CD4-positive, alpha-beta T cell treated with Interleukin-15 for 1 hour (primary cell): ENCODE measurements around the gene C1QTNF8.

ENCODE experiments used
- DNase-seq: peaks from one replicate; pipeline ENCODE4 v3.0.0-alpha.2; 2020

Gene C1QTNF8

DNA sequence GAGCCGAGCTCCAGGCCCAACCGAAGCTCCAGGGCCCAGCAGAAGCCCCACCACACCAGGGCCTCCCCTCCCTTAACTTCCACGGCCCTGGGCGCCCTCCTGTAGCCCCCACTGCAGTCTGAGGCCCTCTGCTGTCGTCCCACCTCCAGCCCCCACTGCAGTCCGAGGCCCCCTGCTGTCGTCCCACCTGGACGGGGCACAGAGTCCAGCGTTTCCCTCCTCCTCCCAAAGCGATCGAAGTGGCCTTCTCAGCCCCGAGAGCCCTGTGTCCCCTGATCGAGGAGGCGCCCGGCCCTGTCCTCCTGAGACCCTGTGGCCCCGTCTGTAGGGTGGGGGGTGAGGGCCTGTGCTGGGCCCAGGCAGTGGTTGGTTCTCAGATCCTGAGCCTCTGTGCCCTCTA lies 31.1 kb upstream of the C1QTNF8 start:
- no peak for DNase-seq

DNA sequence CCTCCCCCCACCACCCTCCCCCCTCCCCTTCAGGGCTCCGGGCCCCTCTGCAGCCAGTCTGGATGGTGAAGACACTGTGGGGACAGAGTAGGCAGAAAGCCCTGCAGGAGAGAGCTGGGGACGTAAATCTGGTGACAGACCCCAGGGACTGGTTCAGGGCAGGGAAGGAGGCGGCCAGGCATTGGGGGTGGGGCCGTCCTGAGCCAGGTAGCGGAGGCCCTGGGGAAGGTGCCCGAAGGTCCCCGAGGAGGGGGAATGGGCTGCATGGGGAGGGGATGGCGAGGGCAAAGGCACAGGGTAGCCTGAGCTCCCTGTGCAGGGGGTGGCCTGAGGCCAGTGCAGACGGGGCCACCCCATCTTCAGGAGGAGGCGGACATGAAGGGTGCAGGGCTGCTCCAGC lies 30.5 kb upstream of the C1QTNF8 start:
- DNase-seq, result no peak

DNA sequence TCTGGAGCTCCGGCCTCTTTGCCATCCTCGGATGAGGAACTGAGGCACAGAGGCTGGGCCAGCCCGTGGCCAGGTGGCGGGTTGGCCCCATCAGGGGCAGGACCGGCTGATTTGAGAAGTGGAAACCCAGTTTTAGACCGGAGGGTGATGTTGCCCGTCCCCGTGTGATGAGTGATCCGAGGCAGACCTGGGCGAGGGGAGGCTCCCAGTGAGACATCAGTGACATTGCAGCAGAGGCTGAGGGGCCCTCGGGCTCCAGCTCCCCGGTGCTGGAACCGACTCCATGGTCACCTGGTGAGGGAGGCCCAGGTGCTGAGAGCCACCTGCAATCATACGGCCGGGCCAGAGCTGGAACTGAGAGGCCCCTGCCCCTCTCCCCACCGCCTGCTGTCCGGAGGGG lies 30.0 kb upstream of the C1QTNF8 start:
- no peak for DNase-seq

DNA sequence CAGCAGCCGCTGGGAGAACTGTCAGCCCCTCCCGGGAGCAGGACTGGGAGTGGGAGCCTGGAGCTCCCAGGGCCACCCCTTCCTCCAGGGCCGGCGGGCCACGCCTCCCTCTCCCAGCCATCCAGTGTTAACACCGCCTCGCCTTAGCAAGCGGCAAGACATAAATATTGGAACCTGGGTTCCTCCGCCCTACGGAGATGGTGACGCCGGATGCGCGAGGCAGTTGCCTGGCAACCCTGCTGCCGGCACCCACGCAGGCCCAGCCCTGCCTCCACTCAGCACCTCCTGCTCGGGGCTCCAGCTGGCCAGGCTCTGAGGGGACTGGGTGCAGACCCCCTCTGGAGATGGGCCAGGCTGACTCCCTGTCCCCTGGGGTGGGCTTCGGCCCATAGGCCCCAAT lies 29.4 kb upstream of the C1QTNF8 start:
- no peak for DNase-seq

DNA sequence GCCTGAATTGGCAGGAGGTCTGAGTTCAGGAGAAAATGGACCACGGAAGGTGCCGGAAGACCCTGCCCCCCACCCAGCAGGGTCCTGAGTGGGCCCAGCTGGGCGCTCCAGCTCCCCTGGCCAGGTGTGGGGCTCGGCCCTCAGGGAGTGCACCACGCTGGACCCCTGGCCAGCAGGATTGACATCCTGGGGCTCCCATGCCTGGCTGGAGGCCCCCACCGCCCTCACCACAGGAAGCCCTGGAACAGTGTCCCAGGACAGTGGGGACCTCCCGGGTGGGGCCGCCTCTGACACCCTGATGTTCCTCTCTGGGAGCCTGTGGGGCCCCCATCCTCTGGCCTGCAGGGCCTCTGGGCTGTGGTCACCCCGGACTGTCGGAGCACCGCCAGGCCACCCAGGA lies 28.8 kb upstream of the C1QTNF8 start:
- no peak for DNase-seq

- no peak for DNase-seq
These were observed 28.2 kb upstream of the C1QTNF8 start for GRCh38 chr16:1124291-1124690.

DNA sequence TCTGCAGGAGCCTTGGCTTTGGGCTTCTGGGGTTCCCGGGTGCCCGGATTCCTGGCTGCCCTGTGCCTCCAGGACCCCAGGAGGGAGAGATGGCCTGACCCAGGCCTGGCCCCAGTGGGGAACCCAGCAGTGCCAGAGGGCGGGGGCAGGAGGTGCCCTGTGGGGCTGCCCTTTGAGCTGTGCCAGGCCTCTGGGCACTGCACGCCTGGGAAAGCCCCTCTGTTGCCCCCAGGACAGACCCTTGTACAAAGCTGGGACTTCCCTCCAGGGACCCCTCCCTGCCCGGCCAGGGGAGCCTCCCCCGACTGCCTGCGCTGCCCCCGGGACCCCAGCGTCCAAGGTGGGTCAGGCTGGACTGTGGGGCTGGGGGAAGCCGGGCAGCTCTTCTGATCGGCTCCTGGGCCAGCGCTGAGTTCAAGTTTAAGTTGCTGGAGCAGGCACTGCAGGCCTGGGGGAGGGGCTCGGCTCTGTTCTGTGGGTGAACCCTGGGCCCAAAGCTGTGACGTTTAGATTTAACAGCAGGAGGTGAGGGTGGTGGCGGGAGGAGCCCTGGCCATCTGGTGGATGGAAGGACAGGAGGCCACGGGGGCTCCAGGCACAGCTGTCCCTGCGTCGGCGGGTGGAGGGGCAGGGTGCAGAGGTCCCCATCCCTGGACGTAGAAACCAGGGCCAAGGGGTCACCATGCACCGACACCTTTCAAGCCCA lies 27.6 kb upstream of the C1QTNF8 start:
- no peak for DNase-seq

GRCh38 chr16:1122398-1122765 lies 26.3 kb upstream of the C1QTNF8 start:
- DNase-seq, result no peak

GRCh38 chr16:1121601-1122397 lies 25.8 kb upstream of the C1QTNF8 start:
- no peak for DNase-seq

GRCh38 chr16:1121009-1121408 lies 25.0 kb upstream of the C1QTNF8 start:
- DNase-seq, result no peak

GRCh38 chr16:1120577-1120941 lies 24.5 kb upstream of the C1QTNF8 start:
- DNase-seq, result no peak

- no peak for DNase-seq
These were observed 23.9 kb upstream of the C1QTNF8 start for GRCh38 chr16:1119766-1120576.

- DNase-seq, result no peak
These were observed 23.1 kb upstream of the C1QTNF8 start for GRCh38 chr16:1119129-1119528.

- no peak for DNase-seq
These were observed 21.9 kb upstream of the C1QTNF8 start for GRCh38 chr16:1117926-1118325.

DNA sequence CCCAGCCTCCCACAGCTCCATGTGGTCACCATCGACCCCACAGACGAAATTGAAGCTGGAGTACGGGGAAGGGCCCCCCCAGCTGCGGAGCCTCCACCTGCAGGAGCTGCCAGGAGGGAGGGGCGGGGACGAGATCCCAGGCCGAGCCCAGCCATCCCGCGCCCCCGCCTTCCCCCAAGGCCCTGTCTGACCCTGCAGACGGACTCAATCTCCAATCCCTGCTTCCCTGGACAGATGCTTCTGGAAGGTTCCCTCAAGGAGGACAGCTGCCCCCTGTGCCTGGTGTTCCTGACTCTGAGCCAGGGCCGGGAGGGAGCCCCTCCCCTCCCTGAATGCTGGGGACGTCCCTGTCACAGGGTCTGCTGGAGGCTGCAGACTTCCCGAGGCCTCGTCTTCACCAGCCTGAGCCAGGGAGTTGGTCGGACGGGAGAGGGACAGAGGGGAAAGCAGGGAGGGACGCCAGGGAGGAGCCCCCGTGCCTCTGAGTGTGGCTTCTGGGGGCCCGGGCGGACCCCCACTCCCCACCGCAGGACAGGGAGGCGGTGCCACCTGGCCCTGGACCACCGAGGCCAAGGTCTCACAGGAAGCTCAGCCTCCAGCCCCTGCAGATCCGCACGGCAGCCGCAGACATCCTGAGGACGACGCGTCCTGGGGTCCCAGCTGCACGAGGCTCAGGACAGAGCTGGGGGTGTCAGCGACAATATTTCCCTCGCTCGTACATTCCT lies 21.3 kb upstream of the C1QTNF8 start:
- DNase-seq, result no peak

DNA sequence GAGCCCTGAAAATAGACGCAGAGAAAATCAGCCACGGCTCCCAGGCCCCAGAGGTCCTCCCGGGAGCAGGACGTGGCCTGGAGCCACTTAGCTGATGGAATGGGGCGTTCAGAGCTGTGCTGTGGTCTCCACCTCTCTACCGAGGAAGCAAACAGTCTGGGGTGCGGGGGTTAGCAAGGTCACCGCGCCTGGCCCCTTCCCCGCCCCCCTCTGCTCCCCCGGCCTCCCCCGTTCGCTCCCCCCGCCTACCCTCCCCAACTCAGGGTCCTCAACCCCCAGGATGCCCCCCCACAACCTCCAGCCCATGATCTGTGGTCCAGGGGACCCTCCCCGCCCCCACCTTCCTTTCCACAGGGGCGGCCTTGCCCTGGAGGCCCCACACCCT lies 20.6 kb upstream of the C1QTNF8 start:
- no peak for DNase-seq

DNA sequence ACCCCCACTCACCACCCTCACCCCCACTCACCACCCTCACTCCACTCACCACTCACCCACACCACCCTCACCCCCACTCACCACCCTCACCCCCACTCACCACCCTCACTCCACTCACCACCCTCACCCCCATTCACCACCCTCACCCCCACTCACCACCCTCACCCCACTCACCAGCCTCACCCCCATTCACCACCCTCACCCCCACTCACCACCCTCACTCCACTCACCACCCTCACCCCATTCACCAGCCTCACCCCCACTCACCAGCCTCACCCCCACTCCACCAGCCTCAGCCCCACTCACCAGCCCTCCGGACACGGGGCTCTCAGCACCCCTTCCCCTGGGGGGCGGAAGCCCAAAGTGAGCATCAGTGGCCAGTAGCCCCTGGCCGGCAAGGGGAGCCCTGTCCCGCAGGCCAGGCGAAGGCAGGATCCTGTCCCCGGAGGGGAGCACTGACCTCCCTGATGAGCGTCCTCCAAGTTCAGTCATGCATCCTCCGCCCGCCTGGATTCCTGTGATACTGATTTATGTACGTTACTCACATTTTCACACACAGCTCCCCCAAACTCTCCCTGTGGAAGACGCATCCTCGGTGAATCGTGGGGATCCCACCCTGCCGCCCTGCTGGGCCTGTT lies 18.0 kb upstream of the C1QTNF8 start:
- no peak for DNase-seq

DNA sequence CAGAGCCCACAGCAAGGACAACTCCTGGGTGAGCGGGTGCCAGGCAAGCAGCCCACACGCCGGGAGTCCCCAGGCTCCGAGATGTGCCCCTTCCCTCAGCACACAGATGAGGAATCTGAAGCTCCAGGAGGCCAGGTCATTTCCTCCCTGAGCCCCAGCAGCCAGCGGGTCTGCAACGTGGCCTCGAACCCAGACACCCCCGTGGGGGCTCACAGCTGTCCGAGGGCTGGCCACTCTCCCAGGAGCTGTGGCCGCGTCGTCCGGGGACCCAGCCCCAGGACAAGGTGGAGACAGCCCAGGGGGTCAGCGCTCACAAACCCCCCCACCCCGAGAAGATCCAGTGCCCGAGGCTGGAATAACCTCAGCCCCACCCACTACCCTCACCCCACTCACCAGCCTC lies 17.4 kb upstream of the C1QTNF8 start:
- DNase-seq, result no peak

DNA sequence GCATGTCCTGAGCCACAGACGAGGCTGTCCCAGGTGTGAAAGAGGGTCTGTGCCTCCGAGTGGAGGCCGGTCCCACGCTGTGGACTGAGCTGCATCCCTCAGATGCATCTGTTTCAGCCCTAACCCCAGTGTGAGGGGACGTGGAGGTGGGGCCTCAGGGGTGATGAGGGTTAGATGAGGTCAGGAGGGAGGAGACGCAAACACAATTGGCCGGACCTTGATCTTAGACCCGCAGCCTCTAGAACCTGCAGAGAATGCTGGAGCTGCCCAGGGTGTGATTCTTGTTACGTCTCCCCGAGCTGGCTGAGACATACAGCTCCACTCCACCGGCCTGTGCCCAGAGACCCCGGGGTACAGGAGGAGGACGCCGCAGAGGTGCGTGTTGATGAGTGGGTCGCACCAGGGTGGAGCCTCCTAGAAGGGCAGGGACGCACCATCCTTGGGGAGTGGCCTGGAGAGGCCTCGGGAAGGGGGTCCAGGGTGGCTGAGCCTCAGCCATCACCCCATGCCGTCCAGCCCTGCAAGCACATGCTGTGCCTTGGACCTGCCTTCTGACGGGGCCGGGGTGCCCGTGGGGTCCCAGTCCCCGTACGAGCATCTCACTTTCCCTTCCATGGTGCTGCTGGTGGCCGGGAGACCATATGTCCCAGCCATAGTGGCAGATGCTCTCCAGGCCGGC lies 16.6 kb upstream of the C1QTNF8 start:
- no peak for DNase-seq

DNA sequence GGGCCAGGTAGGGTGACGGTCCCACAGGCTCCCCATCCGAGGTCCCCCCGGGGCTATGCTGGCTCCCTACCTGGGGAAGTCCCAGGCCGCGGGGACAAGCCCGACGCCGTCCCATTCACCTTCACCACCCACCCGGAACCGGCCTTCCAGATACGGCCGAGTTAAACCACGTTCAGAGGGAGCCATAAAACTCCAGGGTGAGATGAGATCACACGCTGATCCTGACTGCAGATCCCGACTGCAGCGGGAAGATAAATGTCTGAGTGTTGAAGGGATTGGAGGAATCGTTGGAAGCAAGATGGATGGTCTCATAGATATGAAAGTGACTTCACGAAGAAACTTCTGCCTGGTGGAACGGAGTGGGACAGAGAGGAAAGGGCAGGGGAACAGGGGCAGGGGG lies 13.6 kb upstream of the C1QTNF8 start:
- DNase-seq, result no peak

DNA sequence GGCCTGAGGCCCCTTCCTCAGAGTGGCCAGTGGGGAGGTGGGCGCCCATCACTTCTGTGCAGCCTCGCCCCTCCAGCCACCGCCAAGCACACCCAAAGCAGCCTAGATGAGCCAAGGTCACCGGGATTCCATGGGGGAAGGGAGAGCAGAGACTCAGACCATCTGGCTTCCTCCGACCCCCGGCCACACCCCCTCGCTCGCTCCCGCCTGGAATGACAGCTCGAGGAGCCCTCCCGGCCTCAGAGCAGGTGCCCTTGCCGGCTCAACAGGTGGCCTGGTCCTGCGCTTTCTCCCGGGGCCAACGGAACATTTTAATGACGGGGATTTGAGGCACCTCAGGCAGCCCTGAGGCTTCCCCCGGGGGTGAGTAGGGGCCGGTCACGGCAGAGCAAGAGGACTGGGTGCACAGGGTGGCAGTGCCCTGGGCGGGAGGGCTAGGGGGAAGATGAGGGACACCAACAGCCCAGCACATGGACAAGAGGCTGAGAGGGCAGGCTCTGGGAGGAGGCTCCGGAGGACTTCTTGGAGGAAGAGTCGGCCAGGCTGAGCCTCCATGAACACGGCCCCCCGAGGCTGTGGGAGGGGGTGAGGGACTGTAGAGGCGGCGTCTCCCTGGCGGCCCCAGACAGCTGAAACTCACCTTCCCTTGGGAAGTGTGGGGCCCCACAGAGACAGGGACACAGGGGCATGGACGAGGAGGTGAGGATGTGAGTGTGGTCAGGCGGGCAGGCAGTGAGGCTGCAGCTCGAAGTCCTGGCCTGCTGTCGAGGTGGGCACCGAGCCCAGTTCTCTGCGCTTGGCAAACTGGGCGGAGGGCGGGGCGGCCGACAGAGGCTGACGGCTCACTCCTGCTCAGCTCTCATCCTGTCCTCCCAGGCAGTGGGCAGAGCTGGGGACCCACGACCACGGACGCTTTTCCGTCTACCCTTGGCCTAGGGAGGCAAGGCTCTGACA lies 12.5 kb upstream of the C1QTNF8 start:
- DNase-seq, result no peak
